HG02642 (cell line): ENCODE results near the gene PIGW.

Source experiments
- ATAC-seq: cut with Tn5 transposase; IDR thresholded peaks from one replicate; pipeline ENCODE4 v1.9.1; 2021; ENCODE audit warnings: mild to moderate bottlenecking; ENCODE audit not compliant: unreplicated experiment, poor library complexity

PIGW gene

DNA sequence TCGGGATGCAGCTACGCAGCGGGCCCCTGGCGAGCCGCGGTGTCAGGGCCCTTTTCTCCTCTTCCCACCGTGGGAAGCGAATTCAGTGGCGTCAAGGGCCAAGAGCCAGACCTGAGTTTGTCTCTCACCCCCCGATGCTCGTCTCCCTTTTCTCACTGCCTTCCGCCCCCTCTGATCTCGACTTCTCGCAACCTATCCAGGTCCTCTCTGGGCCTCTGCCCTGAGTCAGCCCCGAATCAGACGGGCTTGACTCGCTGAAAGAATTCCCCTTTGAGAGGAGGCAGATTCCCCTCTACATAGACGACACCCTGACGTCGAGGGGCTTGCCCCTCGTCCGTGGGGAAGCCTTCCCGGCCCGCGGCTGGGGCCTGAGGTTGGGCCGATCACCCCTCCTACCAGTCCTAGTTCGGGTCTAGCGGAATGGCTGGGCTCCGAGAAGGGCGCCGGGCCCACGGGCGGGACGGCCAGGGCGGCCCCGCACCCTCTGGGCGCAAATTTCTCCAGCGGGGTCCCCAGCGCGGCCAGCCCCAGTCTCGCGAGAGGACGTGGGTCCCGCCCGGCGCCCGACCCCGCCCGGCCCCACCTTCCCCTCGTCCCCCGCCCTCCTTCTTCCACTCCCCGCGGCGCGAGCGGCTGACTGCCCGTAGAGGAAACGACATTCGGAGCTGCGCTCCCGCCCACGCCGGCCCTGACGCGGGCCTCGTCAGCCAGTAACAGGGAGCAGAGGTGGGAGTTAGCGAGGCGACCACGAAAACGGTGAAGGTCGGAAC, 9.7 kb downstream of the PIGW start, which contains the start of gene GGNBP2:
Gene GGNBP2 (plus strand): TSS at position 613 of the 770 bp plus-strand sequence. CDS start 806 bp downstream, outside the sequence.
- peak; percentile 55 for ATAC-seq

DNA sequence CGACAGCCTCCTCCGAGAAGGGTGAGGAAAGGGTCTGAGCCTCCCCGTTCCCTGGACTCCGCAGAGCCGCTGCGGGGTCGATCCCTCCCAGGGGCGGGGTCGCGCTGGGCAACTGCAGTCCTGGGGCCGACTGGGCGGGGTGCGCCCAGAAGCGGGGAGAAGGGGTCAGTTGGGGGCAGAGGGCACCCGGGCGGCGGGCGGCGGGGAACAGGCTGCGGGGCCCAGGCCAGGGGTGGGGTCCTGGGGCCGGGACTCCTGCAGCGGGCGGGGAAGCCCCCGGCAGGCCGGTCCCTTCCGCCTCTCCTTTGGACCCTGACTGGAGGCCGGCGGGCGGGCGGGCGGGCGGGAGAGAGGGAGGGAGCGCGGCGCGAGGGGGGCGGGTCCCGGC, 10.3 kb downstream of the PIGW start:
- peak; percentile 41 for ATAC-seq

GRCh38 chr17:36545465-36546417, 11.0 kb downstream of the PIGW start:
- ATAC-seq: peak; percentile 76

DNA sequence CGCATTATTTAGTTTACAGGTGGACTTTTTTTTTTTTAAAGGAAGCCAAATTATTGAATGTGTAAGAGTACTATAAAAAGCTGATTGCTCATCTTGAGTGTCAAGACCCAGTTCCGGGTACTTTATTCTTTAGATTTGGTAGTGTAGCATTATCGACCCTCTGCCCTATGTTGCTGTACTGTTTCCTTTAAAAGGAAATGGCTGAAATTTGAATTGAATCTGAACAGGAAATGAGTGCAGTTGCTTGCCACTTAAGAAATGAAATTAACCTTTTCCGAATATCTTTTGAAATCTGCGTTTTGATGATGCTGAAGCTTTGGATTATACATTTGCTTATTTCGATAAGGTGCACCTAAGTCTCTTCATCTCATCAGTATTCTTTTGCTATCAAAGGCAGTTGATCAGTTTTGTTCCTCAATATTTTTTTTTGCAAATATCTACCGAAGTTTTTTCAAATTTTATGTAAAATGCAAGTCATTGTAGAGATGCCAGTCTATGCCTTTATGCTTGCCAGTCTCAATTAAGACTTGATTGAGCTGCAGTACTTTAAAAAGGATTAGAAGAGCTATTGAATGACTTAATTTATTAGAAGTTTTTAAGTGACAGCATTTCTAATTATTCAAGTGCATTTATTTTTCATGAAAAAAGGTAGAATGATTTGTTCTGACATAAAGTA, 11.8 kb downstream of the PIGW start:
- no peak for ATAC-seq

GRCh38 chr17:36547776-36548175, 13.0 kb downstream of the PIGW start:
- ATAC-seq: no peak

GRCh38 chr17:36550491-36551417, 16.0 kb downstream of the PIGW start:
- ATAC-seq: no peak

DNA sequence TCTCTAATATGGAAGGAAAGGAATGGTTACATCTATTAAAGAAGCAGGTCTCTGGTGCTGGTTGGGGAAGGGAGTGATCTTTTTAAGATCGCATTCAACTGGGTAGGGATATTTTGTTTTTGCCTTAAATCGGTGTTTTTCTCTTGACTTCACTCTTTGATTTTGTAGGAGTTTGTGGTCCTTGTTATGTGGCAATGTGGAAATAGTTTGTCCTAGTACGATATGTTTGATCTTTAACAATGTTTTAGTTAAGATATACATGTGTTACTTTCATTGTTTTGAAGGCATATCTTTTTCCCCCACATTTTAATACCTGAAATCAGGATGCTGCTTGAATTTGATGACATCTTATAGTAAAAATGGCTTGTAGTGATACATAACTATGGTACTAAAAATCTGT, 18.7 kb downstream of the PIGW start:
- ATAC-seq: no peak

DNA sequence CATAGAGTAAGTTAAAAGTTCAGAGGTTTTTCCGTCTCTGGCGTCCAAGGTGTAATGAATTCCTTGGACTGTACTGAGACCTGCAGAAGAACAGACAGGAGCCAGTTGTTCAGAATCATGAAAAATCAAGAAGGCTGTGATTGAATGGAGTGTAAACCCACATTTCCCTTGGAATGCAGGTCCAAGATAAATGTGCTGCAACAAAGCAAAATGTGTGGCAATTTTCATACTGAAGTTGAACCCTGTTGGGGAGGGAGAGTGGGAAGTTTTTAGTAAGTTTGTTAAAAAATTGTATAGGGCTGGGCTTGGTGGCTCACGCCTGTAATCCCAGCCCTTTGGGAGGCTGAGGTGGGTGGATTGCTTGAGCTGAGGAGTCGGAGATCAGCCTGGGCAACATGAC, 31.3 kb downstream of the PIGW start:
- ATAC-seq: no peak

- ATAC-seq: no peak
Measured at GRCh38 chr17:36575028-36575427, 40.2 kb downstream of the PIGW start.

DNA sequence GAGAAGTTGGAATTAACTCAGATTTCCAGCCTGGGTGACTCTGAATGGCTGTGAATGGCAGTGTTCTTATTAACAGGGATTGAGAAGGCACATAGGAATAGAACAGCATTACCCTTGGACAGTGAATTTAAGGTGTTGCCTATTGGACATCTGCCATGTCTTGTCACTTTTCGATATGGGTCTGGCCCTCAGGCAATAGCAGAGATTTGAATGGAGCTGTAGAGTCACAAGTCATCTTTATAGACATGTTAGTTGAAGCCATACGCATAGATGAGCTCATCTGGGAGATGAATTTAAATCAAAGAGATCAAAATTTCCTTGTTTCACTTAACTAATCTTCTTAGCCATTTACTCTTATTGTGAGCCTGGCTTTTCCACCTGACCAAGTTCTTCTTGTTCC, 42.0 kb downstream of the PIGW start:
- no peak for ATAC-seq

GRCh38 chr17:36578671-36579070, 43.9 kb downstream of the PIGW start:
- no peak for ATAC-seq

DNA sequence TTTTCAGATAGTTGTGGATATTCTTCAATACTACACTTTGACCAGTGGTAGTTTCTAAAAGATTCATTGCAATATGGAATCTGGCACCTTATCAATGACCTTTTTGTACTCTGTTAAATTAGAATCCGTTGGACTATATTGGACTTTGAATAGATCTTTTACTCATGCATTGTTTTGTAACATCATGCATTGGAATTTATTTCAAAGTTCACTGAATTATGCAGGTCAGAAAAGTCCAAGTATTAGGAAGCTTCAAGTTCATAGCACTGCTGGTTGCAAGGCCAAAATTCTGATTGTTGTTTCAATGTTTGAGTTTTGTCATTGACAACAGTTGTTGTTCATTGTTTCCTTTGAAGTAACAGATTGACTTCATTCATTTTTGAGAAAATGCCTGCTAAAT, 49.0 kb downstream of the PIGW start:
- ATAC-seq: no peak

DNA sequence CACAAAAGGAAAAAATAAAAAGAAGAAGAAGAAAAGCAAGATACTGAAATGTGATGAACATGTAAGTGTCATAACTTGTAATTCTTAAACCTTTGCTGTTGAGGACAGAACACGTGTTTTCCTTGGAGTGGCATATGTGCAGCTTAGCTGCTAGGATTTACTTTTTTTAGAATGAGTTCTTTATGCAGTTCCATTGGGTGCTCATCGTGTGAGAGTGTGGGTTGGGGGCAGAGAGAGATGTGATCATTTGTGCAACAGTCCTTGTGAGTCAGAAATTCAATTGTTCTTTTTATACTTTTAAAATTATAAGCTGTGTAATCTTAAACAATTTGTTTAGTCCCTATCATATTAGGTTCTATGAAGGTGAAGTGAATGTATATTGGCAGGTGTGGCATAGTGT, 51.4 kb downstream of the PIGW start:
- ATAC-seq: no peak
